Lower lobe of right lung (tissue), 2 donors: ENCODE data around the gene DDX19B. TPM values are rescaled to one million over a fixed set of nuclear protein-coding genes. Genes with fewer than 3 reads are reported as not detected.
"Not testable (repeated sequence)": the region's sequence is repeated elsewhere in the genome, so short reads cannot be mapped to it uniquely, and the experiment has no call there.

Experiments used
- ATAC-seq, 2 donors: fragments of 200-7000 bp; cut with Tn5 transposase; one replicate each; pipeline ENCODE4 v1.9.1; 2020 to 2022; ENCODE audit warnings: mild to moderate bottlenecking in 2 of 2, moderate library complexity in 2 of 2
- DNase-seq: peaks from one replicate; pipeline ENCODE4 v3.0.0-alpha.2; 2020
- H3K27ac ChIP-seq: fragments of 200-600 bp; one replicate; pipeline ENCODE4 v1.8.0; 2022
- H3K27me3 ChIP-seq: fragments of 200-600 bp; one replicate; pipeline ENCODE4 v1.8.0; 2022; ENCODE audit warnings: low read depth
- H3K36me3 ChIP-seq: fragments of 200-600 bp; one replicate; pipeline ENCODE4 v1.8.0; 2022; ENCODE audit warnings: mild to moderate bottlenecking
- H3K4me1 ChIP-seq: fragments of 200-600 bp; one replicate; pipeline ENCODE4 v1.8.0; 2022
- H3K4me3 ChIP-seq: fragments of 200-600 bp; one replicate; pipeline ENCODE4 v1.8.0; 2022; ENCODE audit warnings: mild to moderate bottlenecking
- H3K9me3 ChIP-seq: fragments of 200-600 bp; one replicate; pipeline ENCODE4 v1.8.0; 2022
- CTCF ChIP-seq: fragments of 200-600 bp; IDR thresholded peaks from one replicate; pipeline ENCODE4 v1.8.0; 2022; ENCODE audit warnings: antibody characterized with exemption, mild to moderate bottlenecking
- intact Hi-C: fragments of 100-400 bp; cut with DNase I; formaldehyde crosslinking; loops from one replicate; pipeline ENCODE4 v1.11.0; 2022
- total RNA-seq: library from RNA; stranded (reverse); fragmentation: NEBNext Ultra II Directional; extraction: Animal tissue kit (Norgen Biotek cat#: 25700); gene quantifications from one replicate; pipeline ENCODE4 v1.2.1, GENCODE V29; 2021
- donor health status: DM: no; HTN: yes; CAD: no; lungs with severe emphysema.

Gene DDX19B
- total RNA-seq, 1 donor from 2014 or later, result 28.3 TPM

- no peaks in the 10 kb centered on the region for H3K4me1 ChIP-seq
- intact Hi-C loops, result no loop called here
- DNase-seq (no peak), ATAC-seq (no peak)
- H3K27ac ChIP-seq, result no peak overlapping the region
- no peaks in the 10 kb centered on the region for H3K9me3 ChIP-seq
- no peak overlapping the region for H3K4me3 ChIP-seq
- H3K27me3 ChIP-seq, result no peaks in the 10 kb centered on the region
- TF ChIP-seq CTCF, result no peak
- H3K36me3 ChIP-seq, result no peaks in the 10 kb centered on the region
Measured at GRCh38 chr16:70306880-70307279, 7.9 kb downstream of the DDX19B start.

- H3K9me3 ChIP-seq, H3K4me3 ChIP-seq, DNase-seq, intact Hi-C loops, ATAC-seq, H3K4me1 ChIP-seq, H3K27ac ChIP-seq, H3K27me3 ChIP-seq, H3K36me3 ChIP-seq: not testable (repeated sequence)
Measured at GRCh38 chr16:70307726-70308125, 8.7 kb downstream of the DDX19B start.

GRCh38 chr16:70320121-70320520, 21.1 kb downstream of the DDX19B start:
- H3K27me3 ChIP-seq, result no peaks in the 10 kb centered on the region
- H3K4me1 ChIP-seq, result no peaks in the 10 kb centered on the region
- H3K4me3 ChIP-seq, result no peak overlapping the region
- intact Hi-C loops, result no loop called here
- H3K9me3 ChIP-seq, result no peaks in the 10 kb centered on the region
- peaks cover 100% of the 10 kb centered on the region for H3K36me3 ChIP-seq
- no peak for DNase-seq
- no peak for ATAC-seq
- TF ChIP-seq CTCF, result no peak
- H3K27ac ChIP-seq, result no peak overlapping the region

DNA sequence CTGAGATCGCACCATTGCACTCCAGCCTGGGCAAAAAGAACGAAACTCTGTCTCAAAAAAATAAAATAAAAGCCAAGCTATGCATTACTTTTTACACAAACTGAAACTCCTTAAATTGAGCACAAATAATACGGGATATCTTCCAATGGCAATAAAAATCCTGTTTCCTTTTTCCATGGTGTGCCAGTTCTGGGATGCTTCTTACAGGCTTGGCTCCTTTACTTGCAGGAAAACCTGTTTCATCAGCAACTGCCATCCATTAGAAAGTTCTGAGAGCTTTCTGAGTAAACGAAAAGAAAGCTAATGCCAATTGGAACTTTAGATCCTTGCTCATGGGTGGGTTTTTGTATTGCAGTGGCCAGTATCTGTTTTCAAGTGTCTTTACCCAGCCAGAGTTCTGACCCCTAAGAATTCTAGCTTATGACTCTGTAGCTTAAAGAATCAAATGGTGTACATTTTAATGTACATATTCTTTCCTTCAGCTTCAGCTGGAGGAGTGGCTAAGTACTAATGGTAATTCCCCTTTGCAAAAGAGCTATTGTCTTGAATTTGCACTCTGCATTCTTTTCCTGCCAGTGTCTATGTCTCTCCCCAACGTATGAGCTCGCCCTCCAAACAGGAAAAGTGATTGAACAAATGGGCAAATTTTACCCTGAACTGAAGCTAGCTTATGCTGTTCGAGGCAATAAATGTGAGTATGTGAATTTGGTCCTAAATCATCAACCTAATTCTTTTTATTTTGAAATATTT, 26.2 kb downstream of the DDX19B start:
- ATAC-seq, result no peak

DNA sequence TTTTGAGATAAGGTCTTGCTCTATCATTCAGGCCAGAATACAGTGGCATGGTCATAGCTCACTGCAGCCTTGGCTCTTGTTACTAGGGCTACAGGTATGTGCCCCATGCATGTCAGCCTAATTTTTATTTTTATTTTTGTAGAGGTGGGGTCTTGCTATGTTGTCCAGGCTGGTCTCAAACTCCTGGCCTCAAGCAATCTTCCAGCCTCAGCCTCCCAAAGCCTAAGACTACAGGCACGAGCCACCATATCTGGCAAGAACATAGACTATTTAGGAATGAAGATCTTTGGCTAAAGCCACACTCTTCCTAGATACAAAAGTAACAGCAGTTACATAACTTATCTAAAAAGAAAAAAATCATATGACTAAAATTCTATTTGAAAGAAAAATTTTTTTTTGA, 32.1 kb downstream of the DDX19B start:
- Histone ChIP-seq H3K27me3 (no peaks in the 10 kb centered on the region), H3K36me3 (peaks cover 96% of the 10 kb centered on the region), H3K27ac (no peak overlapping the region), H3K4me1 (no peaks in the 10 kb centered on the region), H3K4me3 (no peak overlapping the region), H3K9me3 (no peaks in the 10 kb centered on the region)
- intact Hi-C loops, result no loop called here
- no peak for TF ChIP-seq CTCF
- no peak for DNase-seq
- no peak for ATAC-seq

More for the DNA sequence above, 26.2 kb downstream of the DDX19B start:
- no peak for DNase-seq
- Histone ChIP-seq H3K4me1 (no peaks in the 10 kb centered on the region), H3K27me3 (no peaks in the 10 kb centered on the region), H3K4me3 (no peak overlapping the region), H3K27ac (no peak overlapping the region), H3K9me3 (no peaks in the 10 kb centered on the region), H3K36me3 (peaks cover 100% of the 10 kb centered on the region)
- no peak for TF ChIP-seq CTCF
- intact Hi-C loops, result no loop called here

DNA sequence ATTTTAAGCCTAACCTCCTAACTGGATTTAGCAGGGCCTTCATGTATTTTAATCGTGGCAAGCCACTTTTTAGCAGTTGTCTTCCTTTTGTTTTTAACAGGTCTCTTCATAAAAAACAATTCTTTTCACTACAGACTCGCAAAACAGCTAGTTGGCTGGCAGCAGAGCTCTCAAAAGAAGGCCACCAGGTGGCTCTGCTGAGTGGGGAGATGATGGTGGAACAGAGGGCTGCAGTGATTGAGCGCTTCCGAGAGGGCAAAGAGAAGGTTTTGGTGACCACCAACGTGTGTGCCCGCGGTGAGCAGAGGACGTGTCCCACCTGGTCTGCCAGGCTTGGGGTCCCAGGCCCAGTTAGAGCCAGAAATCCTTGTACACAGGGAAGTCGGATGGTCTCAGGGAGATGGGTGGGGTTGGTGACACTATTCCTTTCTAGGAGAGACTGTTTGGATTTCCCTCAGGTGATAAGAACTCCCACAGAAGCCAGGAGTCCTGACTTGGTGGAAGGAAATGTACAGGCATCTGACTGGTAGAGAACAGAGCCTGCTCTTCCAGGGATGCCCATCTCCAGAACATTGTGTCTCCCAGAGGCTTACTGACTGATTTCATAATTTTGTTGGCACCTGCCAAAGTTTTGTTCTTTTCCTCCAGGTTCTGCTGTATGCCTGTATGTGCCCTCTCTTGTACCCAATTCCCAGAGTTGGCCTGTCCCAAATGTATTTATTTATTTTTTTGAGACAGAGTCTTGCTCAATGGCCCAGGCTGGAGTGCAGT, 32.8 kb downstream of the DDX19B start:
- H3K27me3 ChIP-seq, result no peaks in the 10 kb centered on the region
- H3K36me3 ChIP-seq, result peaks cover 96% of the 10 kb centered on the region
- no peak overlapping the region for H3K27ac ChIP-seq
- DNase-seq (no peak), ATAC-seq (peak in 1 of 2 donors; percentile 31)
- peak; percentile 34 for TF ChIP-seq CTCF
- intact Hi-C loops, result no loop called here
- H3K9me3 ChIP-seq, result no peaks in the 10 kb centered on the region
- H3K4me1 ChIP-seq, result no peaks in the 10 kb centered on the region
- H3K4me3 ChIP-seq, result no peak overlapping the region

- ATAC-seq, H3K27ac ChIP-seq, intact Hi-C loops, H3K4me1 ChIP-seq, H3K9me3 ChIP-seq, H3K4me3 ChIP-seq, DNase-seq, H3K27me3 ChIP-seq: not testable (repeated sequence)
- H3K36me3 ChIP-seq, result peaks cover 87% of the 10 kb centered on the region
Measured at GRCh38 chr16:70332728-70333127, 33.7 kb downstream of the DDX19B start.
